ENCODE measurements around the gene SDK1. TPM values are rescaled to one million over a fixed set of nuclear protein-coding genes. Genes with fewer than 3 reads are reported as not detected.

The SDK1 gene
- total RNA-seq, 2 experiments from 2014 or later = 0.19 to 0.36 TPM

- no peak for TF ChIP-seq EZH2phosphoT487 (IDR thresholded peaks at IDR 0.05; ENCODE audit: borderline replicate concordance, low read depth, low read length)
- no peak for TF ChIP-seq CTCF (conservative IDR thresholded peaks at IDR 0.05; ENCODE audit: low read length)
- intact Hi-C loops (cut with micrococcal nuclease; ENCODE audit: unreplicated experiment) = loop anchor here (10.0 kb wide), 1 partner anchor 439 kb away; no protein-coding TSS in a partner anchor
- no peak overlapping the region for H3K27ac ChIP-seq (ENCODE audit: low read depth, low read length, poor library complexity, severe bottlenecking)
- no peaks in the 10 kb centered on the region for H3K79me2 ChIP-seq (ENCODE audit: insufficient read depth, low read depth, low read length)
- no peaks in the 10 kb centered on the region for H3K36me3 ChIP-seq (ENCODE audit: insufficient read depth, low read length)
- no peaks in the 10 kb centered on the region for H4K20me1 ChIP-seq (ENCODE audit: insufficient read depth, low read length)
- no peak overlapping the region for H3K4me3 ChIP-seq (ENCODE audit: low read depth, low read length, poor library complexity, severe bottlenecking)
- H3K9me2 ChIP-seq (ENCODE audit: insufficient read depth, low read length) = no peaks in the 10 kb centered on the region
- no TSS peak for BruUV-seq (replicated peaks)
- CTCF ChIA-PET (ENCODE audit: unreplicated experiment) = no interaction called here
- H3K9me3 ChIP-seq (ENCODE audit: low read length) = no peaks in the 10 kb centered on the region
- no peak overlapping the region; the same call in 1 of the 2 replicates for H3K4me2 ChIP-seq (ENCODE audit: low read length)
- H3K4me1 ChIP-seq (ENCODE audit: insufficient read depth, low read length, poor library complexity, severe bottlenecking) = peaks cover 5% of the 10 kb centered on the region
- POLR2A ChIA-PET = interaction anchor here (0.9 kb wide), 1 partner anchor 42 kb away, joined by 3 read pairs; no protein-coding TSS in a partner anchor
- DNase-seq (ENCODE audit: low spot score) = no peak
- H2AFZ ChIP-seq (ENCODE audit: low read length) = no peak overlapping the region
Measured at GRCh38 chr7:3304131-3304530, 3.1 kb downstream of the SDK1 start.

GRCh38 chr7:3307435-3307834 lies 6.4 kb downstream of the SDK1 start:
- TF ChIP-seq EZH2phosphoT487 (IDR thresholded peaks at IDR 0.05; ENCODE audit: borderline replicate concordance, low read depth, low read length) (no peak), CTCF (conservative IDR thresholded peaks at IDR 0.05; ENCODE audit: low read length) (no peak)
- H3K4me1 ChIP-seq (ENCODE audit: insufficient read depth, low read length, poor library complexity, severe bottlenecking) = no peaks in the 10 kb centered on the region
- H4K20me1 ChIP-seq (ENCODE audit: insufficient read depth, low read length) = no peaks in the 10 kb centered on the region
- ChIA-PET CTCF (ENCODE audit: unreplicated experiment) (no interaction called here), POLR2A (no interaction called here)
- H3K27ac ChIP-seq (ENCODE audit: low read depth, low read length, poor library complexity, severe bottlenecking) = no peak overlapping the region
- no peaks in the 10 kb centered on the region for H3K9me3 ChIP-seq (ENCODE audit: low read length)
- H3K79me2 ChIP-seq (ENCODE audit: insufficient read depth, low read depth, low read length) = no peaks in the 10 kb centered on the region
- intact Hi-C loops (cut with micrococcal nuclease; ENCODE audit: unreplicated experiment) = loop anchor here (10.0 kb wide), 1 partner anchor 443 kb away; no protein-coding TSS in a partner anchor
- DNase-seq (ENCODE audit: low spot score) = no peak
- H3K9me2 ChIP-seq (ENCODE audit: insufficient read depth, low read length) = no peaks in the 10 kb centered on the region
- no peaks in the 10 kb centered on the region for H3K36me3 ChIP-seq (ENCODE audit: insufficient read depth, low read length)
- H3K4me2 ChIP-seq (ENCODE audit: low read length) = no peak overlapping the region
- no TSS peak for BruUV-seq (replicated peaks)
- H3K4me3 ChIP-seq (ENCODE audit: low read depth, low read length, poor library complexity, severe bottlenecking) = no peak overlapping the region
- no peak overlapping the region for H2AFZ ChIP-seq (ENCODE audit: low read length)

- H3K27ac ChIP-seq (ENCODE audit: low read depth, low read length, poor library complexity, severe bottlenecking) = no peak overlapping the region
- H3K4me1 ChIP-seq (ENCODE audit: insufficient read depth, low read length, poor library complexity, severe bottlenecking) = no peaks in the 10 kb centered on the region
- H3K79me2 ChIP-seq (ENCODE audit: insufficient read depth, low read depth, low read length) = no peaks in the 10 kb centered on the region
- H3K36me3 ChIP-seq (ENCODE audit: insufficient read depth, low read length) = no peaks in the 10 kb centered on the region
- POLR2A ChIA-PET = no interaction called here
- H3K9me3 ChIP-seq (ENCODE audit: low read length) = no peaks in the 10 kb centered on the region
- no peaks in the 10 kb centered on the region for H4K20me1 ChIP-seq (ENCODE audit: insufficient read depth, low read length)
- no peak overlapping the region for H2AFZ ChIP-seq (ENCODE audit: low read length)
- CTCF ChIA-PET (ENCODE audit: unreplicated experiment) = no interaction called here
- no TSS peak for BruUV-seq (replicated peaks)
- TF ChIP-seq CTCF (conservative IDR thresholded peaks at IDR 0.05; ENCODE audit: low read length) (no peak), EZH2phosphoT487 (IDR thresholded peaks at IDR 0.05; ENCODE audit: borderline replicate concordance, low read depth, low read length) (no peak)
- no peak overlapping the region for H3K4me2 ChIP-seq (ENCODE audit: low read length)
- H3K9me2 ChIP-seq (ENCODE audit: insufficient read depth, low read length) = no peaks in the 10 kb centered on the region
- DNase-seq (ENCODE audit: low spot score) = no peak
- intact Hi-C loops (cut with micrococcal nuclease; ENCODE audit: unreplicated experiment) = loop anchor here (10.0 kb wide), 1 partner anchor 444 kb away; no protein-coding TSS in a partner anchor
- H3K4me3 ChIP-seq (ENCODE audit: low read depth, low read length, poor library complexity, severe bottlenecking) = no peak overlapping the region
Measured at GRCh38 chr7:3309140-3309539, 8.1 kb downstream of the SDK1 start.

Data from OCI-LY7 (cell line).